Measurements from ENCODE around the gene RPL7A. TPM values are rescaled to one million over a fixed set of nuclear protein-coding genes. Genes with fewer than 3 reads are reported as not detected.
"Not testable (repeated sequence)": the region's sequence is repeated elsewhere in the genome, so short reads cannot be mapped to it uniquely, and the experiment has no call there.

Gene RPL7A
- total RNA-seq, 1 experiment from 2014 or later = 2,747 TPM

- TF ChIP-seq ESRRA (CRISPR knock-in tag; IDR thresholded peaks at IDR 0.05; ENCODE audit: borderline replicate concordance) (no peak), IRF2 (CRISPR knock-in tag; IDR thresholded peaks at IDR 0.05; ENCODE audit: borderline replicate concordance, low read depth) (no peak), ZNF219 (CRISPR knock-in tag; IDR thresholded peaks at IDR 0.05; ENCODE audit: borderline replicate concordance) (no peak)
These were observed 41.1 kb downstream of the RPL7A start (continued) for GRCh38 chr9:133389025-133389557.

- ChIA-PET CTCF (no interaction called here), POLR2A (no interaction called here)
- TF ChIP-seq FOXJ3 (CRISPR knock-in tag; IDR thresholded peaks at IDR 0.05; ENCODE audit: borderline replicate concordance) = no peak
- no peak for TF ChIP-seq NR2C2 (CRISPR knock-in tag; IDR thresholded peaks at IDR 0.05)
- TF ChIP-seq, protein P1, sequence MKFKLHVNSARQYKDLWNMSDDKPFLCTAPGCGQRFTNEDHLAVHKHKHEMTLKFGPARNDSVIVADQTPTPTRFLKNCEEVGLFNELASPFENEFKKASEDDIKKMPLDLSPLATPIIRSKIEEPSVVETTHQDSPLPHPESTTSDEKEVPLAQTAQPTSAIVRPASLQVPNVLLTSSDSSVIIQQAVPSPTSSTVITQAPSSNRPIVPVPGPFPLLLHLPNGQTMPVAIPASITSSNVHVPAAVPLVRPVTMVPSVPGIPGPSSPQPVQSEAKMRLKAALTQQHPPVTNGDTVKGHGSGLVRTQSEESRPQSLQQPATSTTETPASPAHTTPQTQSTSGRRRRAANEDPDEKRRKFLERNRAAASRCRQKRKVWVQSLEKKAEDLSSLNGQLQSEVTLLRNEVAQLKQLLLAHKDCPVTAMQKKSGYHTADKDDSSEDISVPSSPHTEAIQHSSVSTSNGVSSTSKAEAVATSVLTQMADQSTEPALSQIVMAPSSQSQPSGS (CRISPR knock-in tag; IDR thresholded peaks at IDR 0.05; ENCODE audit: borderline replicate concordance, low read depth) = no peak
- TF ChIP-seq, protein P2, sequence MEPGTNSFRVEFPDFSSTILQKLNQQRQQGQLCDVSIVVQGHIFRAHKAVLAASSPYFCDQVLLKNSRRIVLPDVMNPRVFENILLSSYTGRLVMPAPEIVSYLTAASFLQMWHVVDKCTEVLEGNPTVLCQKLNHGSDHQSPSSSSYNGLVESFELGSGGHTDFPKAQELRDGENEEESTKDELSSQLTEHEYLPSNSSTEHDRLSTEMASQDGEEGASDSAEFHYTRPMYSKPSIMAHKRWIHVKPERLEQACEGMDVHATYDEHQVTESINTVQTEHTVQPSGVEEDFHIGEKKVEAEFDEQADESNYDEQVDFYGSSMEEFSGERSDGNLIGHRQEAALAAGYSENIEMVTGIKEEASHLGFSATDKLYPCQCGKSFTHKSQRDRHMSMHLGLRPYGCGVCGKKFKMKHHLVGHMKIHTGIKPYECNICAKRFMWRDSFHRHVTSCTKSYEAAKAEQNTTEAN (CRISPR knock-in tag; IDR thresholded peaks at IDR 0.05) = no peak
- TF ChIP-seq CTCF (IDR thresholded peaks at IDR 0.05) = no peak
- TF ChIP-seq ZNF138 (CRISPR knock-in tag; conservative IDR thresholded peaks at IDR 0.05) = no peak
- TF ChIP-seq, protein P3, sequence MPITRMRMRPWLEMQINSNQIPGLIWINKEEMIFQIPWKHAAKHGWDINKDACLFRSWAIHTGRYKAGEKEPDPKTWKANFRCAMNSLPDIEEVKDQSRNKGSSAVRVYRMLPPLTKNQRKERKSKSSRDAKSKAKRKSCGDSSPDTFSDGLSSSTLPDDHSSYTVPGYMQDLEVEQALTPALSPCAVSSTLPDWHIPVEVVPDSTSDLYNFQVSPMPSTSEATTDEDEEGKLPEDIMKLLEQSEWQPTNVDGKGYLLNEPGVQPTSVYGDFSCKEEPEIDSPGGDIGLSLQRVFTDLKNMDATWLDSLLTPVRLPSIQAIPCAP (CRISPR knock-in tag; IDR thresholded peaks at IDR 0.05) = no peak
- TF ChIP-seq ZNF671 (CRISPR knock-in tag; IDR thresholded peaks at IDR 0.05) = no peak
These were observed 41.5 kb downstream of the RPL7A start for GRCh38 chr9:133389562-133389961.

GRCh38 chr9:133390713-133391112 lies 42.7 kb downstream of the RPL7A start:
- ChIA-PET POLR2A (no interaction called here), CTCF (no interaction called here)
- Mint-ChIP-seq H3K36me3 (peaks cover 5% of the 10 kb centered on the region), H3K27ac (no peak overlapping the region), H3K9me3 (peaks cover 16% of the 10 kb centered on the region), H3K4me1 (no peaks in the 10 kb centered on the region), H3K27me3 (ENCODE audit: low read depth) (peaks cover 18% of the 10 kb centered on the region), H3K4me3 (no peak overlapping the region)
- DNase-seq (ENCODE audit: low spot score) = no peak
- ATAC-seq = no peak
- TF ChIP-seq GABPB1 (CRISPR knock-in tag; IDR thresholded peaks at IDR 0.05) (peak; percentile 61), RELA (CRISPR knock-in tag; IDR thresholded peaks at IDR 0.05; ENCODE audit: borderline replicate concordance) (no peak)

More at GRCh38 chr9:133389562-133389961, 41.5 kb downstream of the RPL7A start:
- H3K4me3 Mint-ChIP-seq = no peak overlapping the region
- no peak overlapping the region for H3K27ac Mint-ChIP-seq
- no peaks in the 10 kb centered on the region for H3K4me1 Mint-ChIP-seq
- H3K9me3 Mint-ChIP-seq = peaks cover 16% of the 10 kb centered on the region
- ATAC-seq = no peak
- no peak for DNase-seq (ENCODE audit: low spot score)
- peaks cover 5% of the 10 kb centered on the region for H3K36me3 Mint-ChIP-seq
- H3K27me3 Mint-ChIP-seq (ENCODE audit: low read depth) = peaks cover 18% of the 10 kb centered on the region

DNA sequence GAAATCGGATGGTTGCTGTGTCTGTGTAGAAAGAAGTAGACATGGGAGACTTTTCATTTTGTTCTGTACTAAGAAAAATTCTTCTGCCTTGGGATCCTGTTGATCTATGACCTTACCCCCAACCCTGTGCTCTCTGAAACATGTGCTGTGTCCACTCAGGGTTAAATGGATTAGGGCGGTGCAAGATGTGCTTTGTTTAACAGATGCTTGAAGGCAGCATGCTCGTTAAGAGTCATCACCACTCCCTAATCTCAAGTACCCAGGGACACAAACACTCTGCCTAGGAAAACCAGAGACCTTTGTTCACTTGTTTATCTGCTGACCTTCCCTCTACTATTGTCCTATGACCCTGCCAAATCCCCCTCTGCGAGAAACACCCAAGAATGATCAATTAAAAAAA lies 43.4 kb downstream of the RPL7A start:
- peaks cover 18% of the 10 kb centered on the region for H3K27me3 Mint-ChIP-seq (ENCODE audit: low read depth)

DNA sequence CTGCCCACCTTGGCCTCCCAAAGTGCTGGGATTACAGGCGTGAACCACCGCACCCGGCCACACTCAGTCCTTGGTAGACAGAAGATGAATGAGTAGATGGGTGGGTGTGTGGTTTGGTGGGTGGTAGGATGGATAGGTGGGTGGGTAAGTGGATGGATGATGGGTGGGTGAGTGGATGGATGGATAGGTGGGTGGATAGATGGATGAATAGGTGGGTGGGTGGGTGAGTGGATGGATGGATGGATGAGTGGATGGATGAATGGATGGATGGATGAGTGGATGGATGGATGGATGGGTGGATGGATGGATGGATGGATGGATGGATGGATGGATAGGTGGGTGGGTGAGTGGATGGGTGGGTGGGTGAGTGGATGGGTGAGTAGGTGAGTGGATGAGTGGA lies 44.3 kb downstream of the RPL7A start:
- peaks cover 21% of the 10 kb centered on the region for H3K27me3 Mint-ChIP-seq (ENCODE audit: low read depth)
- H3K4me3 Mint-ChIP-seq; H3K4me1 Mint-ChIP-seq; H3K27ac Mint-ChIP-seq; CTCF ChIA-PET; DNase-seq (ENCODE audit: low spot score); H3K36me3 Mint-ChIP-seq; ATAC-seq: not testable (repeated sequence)
- POLR2A ChIA-PET = interaction anchor here (0.7 kb wide), 1 partner anchor 390 kb away, joined by 6 read pairs; no protein-coding TSS in a partner anchor
- H3K9me3 Mint-ChIP-seq = peaks cover 16% of the 10 kb centered on the region

More for the DNA sequence above, 43.4 kb downstream of the RPL7A start:
- H3K36me3 Mint-ChIP-seq; H3K4me1 Mint-ChIP-seq; H3K27ac Mint-ChIP-seq; H3K4me3 Mint-ChIP-seq; CTCF ChIA-PET; ATAC-seq; POLR2A ChIA-PET; DNase-seq (ENCODE audit: low spot score): not testable (repeated sequence)
- H3K9me3 Mint-ChIP-seq = peaks cover 16% of the 10 kb centered on the region

Data from WTC11 (cell line).